ENCODE results near the gene CCNC. TPM values are rescaled to one million over a fixed set of nuclear protein-coding genes. Genes with fewer than 3 reads are reported as not detected.

Gene CCNC
- total and polyA plus RNA-seq, 3 experiments from 2014 or later: 39.6 to 64.8 (median 62.5) TPM

DNA sequence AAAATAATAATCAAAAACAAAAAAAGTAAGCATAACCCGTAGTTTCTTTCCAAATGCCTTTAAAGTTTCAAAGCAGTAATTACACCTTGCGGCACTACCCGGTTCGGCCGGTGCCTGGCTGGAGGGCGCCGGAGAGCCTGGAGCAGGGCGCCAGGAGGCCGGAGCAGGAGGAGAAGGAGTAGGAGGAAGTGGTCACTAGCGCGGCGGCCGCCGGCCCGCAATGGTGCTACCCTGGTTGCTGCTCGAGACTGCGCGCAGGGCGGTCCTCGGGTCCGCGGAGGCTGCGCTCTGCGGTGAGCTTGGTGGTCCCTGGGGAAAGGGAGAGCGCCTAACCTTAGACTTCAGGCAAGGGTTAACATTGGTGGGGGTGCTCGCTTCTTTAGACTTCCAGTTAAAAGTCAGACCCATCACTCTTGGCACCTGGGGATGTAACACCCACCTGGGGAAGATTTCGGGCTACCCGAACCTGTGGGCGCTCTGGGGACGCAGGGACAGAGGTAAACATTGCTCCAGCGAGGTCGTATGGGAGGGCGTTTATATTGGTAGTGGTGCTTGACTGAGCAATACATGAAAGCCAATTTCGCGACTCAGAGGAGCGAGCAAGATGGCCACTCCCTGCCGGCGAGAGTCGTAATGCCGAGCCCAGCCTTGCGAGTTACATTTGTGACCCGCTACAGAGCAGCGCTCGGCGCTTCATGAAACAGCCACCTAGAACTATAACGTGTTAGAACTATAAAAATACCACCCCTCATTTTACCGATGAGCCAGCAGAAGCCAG is 47.4 kb downstream of the CCNC start:
- Mint-ChIP-seq H3K4me3 (peak overlapping the region; percentile 91 to 99 (median 98)), H3K4me1 (peaks cover 26 to 51% (median 47%) of the 10 kb centered on the region in 3 donors), H3K36me3 (peaks cover 0 to 8% (median 1%) of the 10 kb centered on the region in 3 donors), H3K27ac (peak overlapping the region; percentile 58 to 98 (median 96)), H3K9me3 (no peaks in the 10 kb centered on the region), H3K27me3 (no peaks in the 10 kb centered on the region)
- no peaks in the 10 kb centered on the region for H3K27me3 ChIP-seq (ENCODE audit: insufficient read depth, low read length, poor library complexity, severe bottlenecking)
- peak overlapping the region; percentile 81 for H3K4me3 ChIP-seq (ENCODE audit: low read length)
- ChIA-PET CTCF (interaction anchor here (0.6 to 3.3 kb wide), 9 partner anchors 9 to 84 kb away, joined by 3 to 15 read pairs (median 3); partner anchors contain the start of gene CCNC), POLR2A (interaction anchor here (1.0 to 1.3 kb wide), 4 partner anchors 22 to 97 kb away, joined by 3 to 6 read pairs (median 4); partner anchors contain the start of gene CCNC)
- peak; percentile 53 to 82 (median 69) for DNase-seq
- no peaks in the 10 kb centered on the region for H3K9me3 ChIP-seq (ENCODE audit: low read length)
- no peaks in the 10 kb centered on the region for H3K36me3 ChIP-seq (ENCODE audit: insufficient read depth, low read length)
- peak overlapping the region; percentile 74 for H3K27ac ChIP-seq (ENCODE audit: low read depth, low read length)
- peaks cover 14% of the 10 kb centered on the region for H3K4me1 ChIP-seq (ENCODE audit: insufficient read depth, low read length)

DNA sequence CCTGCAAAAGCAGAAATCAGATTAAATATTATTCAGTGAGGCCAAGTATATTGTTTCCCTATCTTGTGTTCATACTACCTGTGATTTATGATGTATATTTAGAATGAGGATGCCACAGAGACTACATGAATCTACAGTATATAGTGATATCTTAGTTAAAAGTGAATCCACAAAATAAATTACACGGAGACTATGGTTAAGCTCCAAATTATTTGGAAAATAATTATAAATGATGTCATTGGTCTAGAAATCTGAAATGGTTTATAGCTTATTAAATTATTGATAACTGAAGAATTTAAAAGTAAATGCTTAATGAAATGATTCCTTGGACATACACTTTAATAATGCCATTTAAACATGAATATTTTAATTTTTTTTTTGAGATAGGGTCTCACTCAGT is 49.0 kb downstream of the CCNC start:
- Mint-ChIP-seq H3K4me1 (peaks cover 25 to 48% (median 46%) of the 10 kb centered on the region in 3 donors), H3K27me3 (no peaks in the 10 kb centered on the region), H3K36me3 (peaks cover 0 to 13% (median 1%) of the 10 kb centered on the region in 3 donors), H3K4me3 (peak overlapping the region in 1 of 7 donors; percentile 11), H3K27ac (no peak overlapping the region), H3K9me3 (no peaks in the 10 kb centered on the region)
- Histone ChIP-seq H3K36me3 (ENCODE audit: insufficient read depth, low read length) (no peaks in the 10 kb centered on the region), H3K4me1 (ENCODE audit: insufficient read depth, low read length) (peaks cover 17% of the 10 kb centered on the region), H3K27ac (ENCODE audit: low read depth, low read length) (no peak overlapping the region), H3K27me3 (ENCODE audit: insufficient read depth, low read length, poor library complexity, severe bottlenecking) (no peaks in the 10 kb centered on the region), H3K9me3 (ENCODE audit: low read length) (no peaks in the 10 kb centered on the region), H3K4me3 (ENCODE audit: low read length) (no peak overlapping the region)
- ChIA-PET CTCF (interaction anchor here (1.9 to 3.3 kb wide), 2 partner anchors 8 to 49 kb away, joined by 10 to 15 read pairs; partner anchors contain the start of gene CCNC), POLR2A (no interaction called here)
- no peak for DNase-seq

DNA sequence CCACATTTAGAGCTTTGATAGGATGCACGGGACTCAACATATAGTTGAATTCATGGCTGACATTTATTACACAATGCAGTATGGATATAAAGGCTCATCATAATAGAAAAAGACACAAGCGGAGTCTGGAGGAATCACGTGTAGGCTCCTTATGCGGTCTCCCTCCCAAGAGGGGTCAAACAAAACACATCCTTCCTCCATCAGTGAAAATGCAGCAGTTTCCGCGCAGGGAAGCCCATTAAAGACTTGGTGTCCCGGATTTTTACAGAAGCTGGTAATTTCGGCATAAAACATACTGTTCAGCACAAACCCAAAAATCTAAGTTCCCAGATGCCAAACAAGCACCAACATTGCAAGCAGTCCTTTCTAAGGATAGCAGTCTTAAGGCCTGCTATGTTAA is 54.4 kb downstream of the CCNC start:
- no peaks in the 10 kb centered on the region for H3K27me3 ChIP-seq (ENCODE audit: insufficient read depth, low read length, poor library complexity, severe bottlenecking)
- H3K27ac ChIP-seq (ENCODE audit: low read depth, low read length): peak overlapping the region; percentile 54
- Mint-ChIP-seq H3K4me1 (peaks cover 31 to 36% (median 34%) of the 10 kb centered on the region in 3 donors), H3K9me3 (no peaks in the 10 kb centered on the region), H3K4me3 (peak overlapping the region; percentile 86 to 98 (median 95)), H3K27ac (peak overlapping the region in 6 of 8 donors; percentile 4 to 95 (median 64)), H3K36me3 (peaks cover 0 to 15% (median 0%) of the 10 kb centered on the region in 3 donors), H3K27me3 (no peaks in the 10 kb centered on the region)
- peaks cover 9% of the 10 kb centered on the region for H3K4me1 ChIP-seq (ENCODE audit: insufficient read depth, low read length)
- POLR2A ChIA-PET: interaction anchor here (0.5 to 1.0 kb wide), 4 partner anchors 51 to 117 kb away, joined by 3 to 4 read pairs (median 3); no protein-coding TSS in a partner anchor
- H3K9me3 ChIP-seq (ENCODE audit: low read length): no peaks in the 10 kb centered on the region
- no peak overlapping the region for H3K4me3 ChIP-seq (ENCODE audit: low read length)
- no peaks in the 10 kb centered on the region for H3K36me3 ChIP-seq (ENCODE audit: insufficient read depth, low read length)
- CTCF ChIA-PET: interaction anchor here (1.0 to 1.1 kb wide), 2 partner anchors 12 to 75 kb away, joined by 3 read pairs; no protein-coding TSS in a partner anchor
- DNase-seq: no peak

DNA sequence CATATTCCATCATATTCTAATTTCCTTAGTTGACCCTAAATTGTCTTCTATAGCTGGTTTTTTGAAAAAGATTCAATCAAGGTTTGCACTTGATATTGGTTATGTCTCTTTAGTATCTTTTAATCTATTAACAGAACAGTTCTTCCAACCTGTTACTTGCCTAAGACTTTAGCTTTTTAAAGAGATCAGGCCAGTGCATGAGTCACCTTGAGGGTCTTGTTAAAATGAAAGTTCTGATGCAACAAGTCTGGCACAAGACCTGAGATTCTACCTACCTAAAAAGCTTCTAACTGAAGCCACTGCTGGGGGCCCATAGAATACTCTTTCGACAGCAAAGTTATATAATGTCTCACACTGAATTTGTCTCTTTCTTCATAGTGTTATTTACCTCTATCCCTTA is 56.4 kb downstream of the CCNC start:
- no peaks in the 10 kb centered on the region for H3K9me3 ChIP-seq (ENCODE audit: low read length)
- peaks cover 9% of the 10 kb centered on the region for H3K4me1 ChIP-seq (ENCODE audit: insufficient read depth, low read length)
- no peak overlapping the region for H3K4me3 ChIP-seq (ENCODE audit: low read length)
- Mint-ChIP-seq H3K4me3 (peak overlapping the region in 1 of 7 donors; percentile 26), H3K27ac (peak overlapping the region in 1 of 8 donors; percentile 33), H3K36me3 (peaks cover 0 to 26% (median 5%) of the 10 kb centered on the region in 3 donors), H3K9me3 (no peaks in the 10 kb centered on the region), H3K4me1 (peaks cover 31 to 36% (median 34%) of the 10 kb centered on the region in 3 donors), H3K27me3 (no peaks in the 10 kb centered on the region)
- H3K36me3 ChIP-seq (ENCODE audit: insufficient read depth, low read length): no peaks in the 10 kb centered on the region
- no peak for DNase-seq
- ChIA-PET CTCF (interaction anchor here (2.6 kb wide), 1 partner anchor 9 kb away, joined by 15 read pairs; no protein-coding TSS in a partner anchor), POLR2A (no interaction called here)
- no peaks in the 10 kb centered on the region for H3K27me3 ChIP-seq (ENCODE audit: insufficient read depth, low read length, poor library complexity, severe bottlenecking)
- H3K27ac ChIP-seq (ENCODE audit: low read depth, low read length): no peak overlapping the region

DNA sequence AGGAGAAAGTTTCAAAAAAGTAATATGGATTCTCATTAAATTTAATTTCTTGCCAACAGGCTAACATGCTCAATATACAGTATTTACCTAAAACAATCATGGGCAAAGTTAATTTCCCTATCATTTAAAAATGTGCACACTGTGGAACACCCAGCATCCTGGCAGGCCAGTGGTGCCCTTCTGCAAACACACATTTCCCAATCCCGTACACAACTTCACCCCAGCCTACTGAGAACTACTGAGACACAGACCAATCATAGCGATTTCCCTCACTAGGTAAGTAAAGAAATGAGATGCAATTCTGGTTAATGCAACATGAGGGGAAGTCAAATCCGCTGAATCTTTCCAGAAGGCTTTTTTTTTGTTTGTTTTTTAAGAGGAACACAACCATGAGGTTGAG is 60.8 kb downstream of the CCNC start:
- H3K9me3 ChIP-seq (ENCODE audit: low read length): no peaks in the 10 kb centered on the region
- peaks cover 1 to 52% (median 12%) of the 10 kb centered on the region in 3 donors for H3K36me3 Mint-ChIP-seq
- ChIA-PET POLR2A (no interaction called here), CTCF (no interaction called here)
- no peaks in the 10 kb centered on the region for H3K4me1 ChIP-seq (ENCODE audit: insufficient read depth, low read length)
- H3K27me3 ChIP-seq (ENCODE audit: insufficient read depth, low read length, poor library complexity, severe bottlenecking): no peaks in the 10 kb centered on the region
- peaks cover 3 to 9% (median 6%) of the 10 kb centered on the region in 3 donors for H3K4me1 Mint-ChIP-seq
- no peak overlapping the region for H3K4me3 ChIP-seq (ENCODE audit: low read length)
- H3K27ac Mint-ChIP-seq: peak overlapping the region in 2 of 8 donors; percentile 17 to 42
- H3K27me3 Mint-ChIP-seq: no peaks in the 10 kb centered on the region
- no peak overlapping the region for H3K27ac ChIP-seq (ENCODE audit: low read depth, low read length)
- no peaks in the 10 kb centered on the region for H3K36me3 ChIP-seq (ENCODE audit: insufficient read depth, low read length)
- H3K4me3 Mint-ChIP-seq: no peak overlapping the region
- DNase-seq: no peak
- no peaks in the 10 kb centered on the region for H3K9me3 Mint-ChIP-seq

DNA sequence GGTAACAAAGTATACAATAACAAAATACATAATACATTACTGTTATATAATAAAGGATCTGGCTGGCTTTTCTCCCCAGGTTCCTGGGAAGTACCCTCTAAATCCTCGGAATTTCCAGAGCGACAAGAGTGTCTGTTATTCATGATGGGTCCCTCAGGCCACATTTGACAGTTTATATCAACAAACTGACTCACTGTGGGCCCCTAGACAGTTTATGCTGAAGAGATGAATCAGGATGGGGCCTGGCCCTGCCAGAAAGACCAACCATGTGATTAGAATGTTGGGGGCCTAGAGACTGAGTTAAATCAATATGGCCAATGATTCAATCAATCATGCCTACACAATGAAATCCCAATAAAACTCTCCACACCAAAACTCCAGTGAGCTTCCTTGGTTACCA is 66.7 kb downstream of the CCNC start:
- Mint-ChIP-seq H3K9me3 (no peaks in the 10 kb centered on the region), H3K4me3 (no peak overlapping the region)
- CTCF ChIA-PET: interaction anchor here (1.2 kb wide), 1 partner anchor 13 kb away, joined by 3 read pairs; the partner anchor contains the start of gene USP45

DNA sequence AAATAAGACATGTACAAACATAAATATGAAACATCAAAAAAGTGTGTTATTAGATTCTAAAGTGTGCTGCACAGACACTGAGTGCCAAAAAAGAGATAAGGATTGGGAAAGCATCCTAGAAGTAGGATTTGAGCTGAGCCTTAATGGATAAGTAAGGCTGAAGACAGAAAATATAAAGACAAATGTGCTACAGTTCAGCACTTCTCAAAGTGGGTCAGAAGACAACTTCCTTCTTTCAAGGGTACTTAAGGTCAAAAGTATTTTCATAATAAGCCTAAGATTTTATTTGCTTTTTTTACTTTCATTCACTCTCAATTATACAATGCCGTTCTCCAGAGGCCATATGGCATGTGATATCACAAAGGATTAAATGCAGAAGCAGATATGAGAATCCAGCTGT is 70.0 kb downstream of the CCNC start:
- ChIA-PET CTCF (no interaction called here), POLR2A (no interaction called here)
- H3K9me3 ChIP-seq (ENCODE audit: low read length): no peaks in the 10 kb centered on the region
- peak overlapping the region in 1 of 7 donors; percentile 49 for H3K4me3 Mint-ChIP-seq
- peaks cover 12 to 51% (median 14%) of the 10 kb centered on the region in 3 donors for H3K36me3 Mint-ChIP-seq
- no peaks in the 10 kb centered on the region for H3K27me3 ChIP-seq (ENCODE audit: insufficient read depth, low read length, poor library complexity, severe bottlenecking)
- no peak overlapping the region for H3K4me3 ChIP-seq (ENCODE audit: low read length)
- peaks cover 6 to 14% (median 10%) of the 10 kb centered on the region in 3 donors for H3K4me1 Mint-ChIP-seq
- no peaks in the 10 kb centered on the region for H3K4me1 ChIP-seq (ENCODE audit: insufficient read depth, low read length)
- peak overlapping the region in 7 of 8 donors; percentile 10 to 93 (median 64) for H3K27ac Mint-ChIP-seq
- no peak overlapping the region for H3K27ac ChIP-seq (ENCODE audit: low read depth, low read length)
- H3K27me3 Mint-ChIP-seq: no peaks in the 10 kb centered on the region
- no peak for DNase-seq
- no peaks in the 10 kb centered on the region for H3K9me3 Mint-ChIP-seq
- peaks cover 8% of the 10 kb centered on the region for H3K36me3 ChIP-seq (ENCODE audit: insufficient read depth, low read length)

More for the DNA sequence above, 66.7 kb downstream of the CCNC start:
- peaks cover 8% of the 10 kb centered on the region for H3K36me3 ChIP-seq (ENCODE audit: insufficient read depth, low read length)
- H3K27me3 ChIP-seq (ENCODE audit: insufficient read depth, low read length, poor library complexity, severe bottlenecking): no peaks in the 10 kb centered on the region
- H3K27ac ChIP-seq (ENCODE audit: low read depth, low read length): no peak overlapping the region
- DNase-seq: no peak
- no peaks in the 10 kb centered on the region for H3K4me1 ChIP-seq (ENCODE audit: insufficient read depth, low read length)
- H3K9me3 ChIP-seq (ENCODE audit: low read length): no peaks in the 10 kb centered on the region
- H3K27ac Mint-ChIP-seq: no peak overlapping the region
- POLR2A ChIA-PET: no interaction called here
- peaks cover 10 to 63% (median 12%) of the 10 kb centered on the region in 3 donors for H3K36me3 Mint-ChIP-seq
- no peak overlapping the region for H3K4me3 ChIP-seq (ENCODE audit: low read length)
- H3K27me3 Mint-ChIP-seq: no peaks in the 10 kb centered on the region
- peaks cover 6 to 17% (median 10%) of the 10 kb centered on the region in 3 donors for H3K4me1 Mint-ChIP-seq

DNA sequence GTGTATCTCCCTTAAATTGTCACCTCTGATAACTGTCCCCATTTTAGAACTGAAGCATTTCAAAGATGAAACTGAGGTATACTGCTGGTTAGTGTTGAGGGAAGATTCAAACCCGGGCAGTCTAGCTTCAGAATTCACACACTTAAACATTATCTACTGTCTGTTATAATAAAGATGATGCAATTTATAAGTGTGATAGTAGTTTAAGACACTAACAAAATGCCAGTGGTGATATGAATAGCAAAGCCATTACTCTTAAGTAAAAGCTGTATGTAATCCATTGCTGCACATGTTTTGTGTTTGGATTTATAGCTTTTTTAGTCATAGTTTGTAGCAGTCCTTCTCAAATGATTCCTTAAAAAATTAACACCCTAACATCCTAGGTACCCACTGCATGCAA is 73.0 kb downstream of the CCNC start:
- H3K9me3 ChIP-seq (ENCODE audit: low read length): no peaks in the 10 kb centered on the region
- Mint-ChIP-seq H3K4me3 (no peak overlapping the region), H3K27ac (peak overlapping the region in 1 of 8 donors; percentile 20), H3K36me3 (peaks cover 4 to 30% (median 9%) of the 10 kb centered on the region in 3 donors), H3K27me3 (no peaks in the 10 kb centered on the region), H3K9me3 (no peaks in the 10 kb centered on the region), H3K4me1 (peaks cover 17 to 25% (median 22%) of the 10 kb centered on the region in 3 donors)
- ChIA-PET POLR2A (no interaction called here), CTCF (no interaction called here)
- H3K36me3 ChIP-seq (ENCODE audit: insufficient read depth, low read length): no peaks in the 10 kb centered on the region
- no peaks in the 10 kb centered on the region for H3K27me3 ChIP-seq (ENCODE audit: insufficient read depth, low read length, poor library complexity, severe bottlenecking)
- no peak overlapping the region for H3K27ac ChIP-seq (ENCODE audit: low read depth, low read length)
- no peak for DNase-seq
- no peak overlapping the region for H3K4me3 ChIP-seq (ENCODE audit: low read length)
- peaks cover 7% of the 10 kb centered on the region for H3K4me1 ChIP-seq (ENCODE audit: insufficient read depth, low read length)
